Epithelial cell of proximal tubule (primary cell): ENCODE measurements around the gene MAP1B. TPM values are rescaled to one million over a fixed set of nuclear protein-coding genes. Genes with fewer than 3 reads are reported as not detected.

Source experiments
- DNase-seq: peaks from one replicate; pipeline ENCODE4 v3.0.0-alpha.2; 2011; ENCODE audit warnings: low read depth
- H3K4me3 ChIP-seq: 2 replicates; pipeline ENCODE4 v1.5.1; 2011; ENCODE audit warnings: low read depth, mild to moderate bottlenecking, low read length
- CTCF ChIP-seq: conservative IDR thresholded peaks from 2 replicates; pipeline ENCODE4 v1.5.1; 2012; ENCODE audit warnings: low read depth, mild to moderate bottlenecking, low read length
- total RNA-seq: library from RNA; depleted of rRNA; stranded (reverse); fragments of >200 nt; gene quantifications from 2 replicates; pipeline ENCODE4 v1.2.3, GENCODE V29; 2015

MAP1B gene
- total RNA-seq, 1 donor from 2014 or later, result 305 TPM

- TF ChIP-seq CTCF, result no peak
- DNase-seq, result no peak
- H3K4me3 ChIP-seq, result no peak overlapping the region
These were observed 14.6 kb downstream of the MAP1B start for GRCh38 chr5:72121780-72122445.

- no peak for DNase-seq
- no peak overlapping the region for H3K4me3 ChIP-seq
- TF ChIP-seq CTCF, result no peak
These were observed 15.3 kb downstream of the MAP1B start for GRCh38 chr5:72122602-72123001.

- DNase-seq, result no peak
- no peak overlapping the region for H3K4me3 ChIP-seq
- TF ChIP-seq CTCF, result no peak
These were observed 16.6 kb downstream of the MAP1B start for GRCh38 chr5:72123764-72124376.

- TF ChIP-seq CTCF, result no peak
- no peak for DNase-seq
- H3K4me3 ChIP-seq, result no peak overlapping the region
These were observed 18.1 kb downstream of the MAP1B start for GRCh38 chr5:72125271-72125940.

- DNase-seq, result no peak
- no peak overlapping the region for H3K4me3 ChIP-seq
- no peak for TF ChIP-seq CTCF
These were observed 18.8 kb downstream of the MAP1B start for GRCh38 chr5:72125941-72126620.

- no peak for DNase-seq
These were observed 19.5 kb downstream of the MAP1B start for GRCh38 chr5:72126796-72127195.

More at GRCh38 chr5:72126796-72127195, 19.5 kb downstream of the MAP1B start:
- H3K4me3 ChIP-seq, result no peak overlapping the region
- TF ChIP-seq CTCF, result no peak
